GM18873 (cell line): ENCODE results near the gene LRRC58.
A peak's percentile ranks its signal among the peaks of the same experiment; 100 is the strongest.
"Not testable (repeated sequence)": the region's sequence is repeated elsewhere in the genome, so short reads cannot be mapped to it uniquely, and the experiment has no call there.

Experiments used
- ATAC-seq: cut with Tn5 transposase; IDR thresholded peaks from one replicate; pipeline ENCODE4 v1.9.1; 2021; ENCODE audit warnings: mild to moderate bottlenecking, moderate library complexity, moderate number of reproducible peaks; ENCODE audit not compliant: unreplicated experiment, low FRiP score

The LRRC58 gene

GRCh38 chr3:120348991-120349854 is at the start of gene LRRC58:
Gene LRRC58, minus strand, starts transcription at chr3:120349354. Its CDS starts 111 bp downstream, at chr3:120349243.
- peak; percentile 79 for ATAC-seq

GRCh38 chr3:120396469-120396868 is 47.3 kb upstream of the LRRC58 start:
- no peak for ATAC-seq

GRCh38 chr3:120394347-120394746 is 45.2 kb upstream of the LRRC58 start:
- no peak for ATAC-seq

- ATAC-seq = no peak
Observed at GRCh38 chr3:120393761-120394160, 44.6 kb upstream of the LRRC58 start.

- ATAC-seq = no peak
Observed at GRCh38 chr3:120393243-120393642, 44.1 kb upstream of the LRRC58 start.

GRCh38 chr3:120382941-120383447 is 33.8 kb upstream of the LRRC58 start:
- no peak for ATAC-seq

GRCh38 chr3:120381503-120381902 is 32.3 kb upstream of the LRRC58 start:
- ATAC-seq = no peak

GRCh38 chr3:120377948-120378347 is 28.8 kb upstream of the LRRC58 start:
- ATAC-seq = not testable (repeated sequence)

GRCh38 chr3:120370463-120370862 is 21.3 kb upstream of the LRRC58 start:
- ATAC-seq = peak; percentile 59

GRCh38 chr3:120369037-120369467 is 19.9 kb upstream of the LRRC58 start:
- ATAC-seq = peak; percentile 94

GRCh38 chr3:120368172-120368571 is 19.0 kb upstream of the LRRC58 start:
- no peak for ATAC-seq

- ATAC-seq = no peak
Observed at GRCh38 chr3:120364821-120365220, 15.7 kb upstream of the LRRC58 start.

GRCh38 chr3:120364101-120364500 is 14.9 kb upstream of the LRRC58 start:
- no peak for ATAC-seq

- ATAC-seq = no peak
Observed at GRCh38 chr3:120357807-120358206, 8.7 kb upstream of the LRRC58 start.

- ATAC-seq = peak; percentile 49
Observed at GRCh38 chr3:120355486-120355885, 6.3 kb upstream of the LRRC58 start.

- no peak for ATAC-seq
Observed at GRCh38 chr3:120353463-120353862, 4.3 kb upstream of the LRRC58 start.

GRCh38 chr3:120352017-120352416 is 2.9 kb upstream of the LRRC58 start:
- ATAC-seq = no peak

- ATAC-seq = no peak
Observed at GRCh38 chr3:120350401-120350941, 1.3 kb upstream of the LRRC58 start.

GRCh38 chr3:120349855-120350125 is 636 bp upstream of the LRRC58 start:
- ATAC-seq = no peak

GRCh38 chr3:120348065-120348990 is 826 bp downstream of the LRRC58 start:
- ATAC-seq = peak; percentile 48

GRCh38 chr3:120344349-120344748 is 4.8 kb downstream of the LRRC58 start:
- ATAC-seq = no peak
